ENCODE measurements around the gene RBM44. TPM values are rescaled to one million over a fixed set of nuclear protein-coding genes. Genes with fewer than 3 reads are reported as not detected.

RBM44 gene
- total RNA-seq, result 0.22 and 1.6 TPM in 2 replicates

GRCh38 chr2:237798236-237799059 is at the start of gene RBM44:
TSS of gene RBM44 (plus strand) at chr2:237798779. CDS start at chr2:237813610, 14,831 bp downstream.

GRCh38 chr2:237859533-237860272 is 61.1 kb downstream of the RBM44 start, which contains the start of gene RAMP1:
TSS of gene RAMP1 (plus strand) at chr2:237859623. CDS start at chr2:237859676, 53 bp downstream.

Small RNA genes within 50 kb of the gene (small RNA-seq; reads per million reads assigned to genes)
- gene RF00157, result not detected

Other genes starting within 250 kb of the RBM44 start
- not detected in 2 replicates for gene PRLH, start 232.2 kb upstream of the RBM44 start, total RNA-seq
- under 0.01 and 1.3 TPM in 2 replicates for gene RAB17, start 208.0 kb upstream of the RBM44 start, total RNA-seq
- gene LRRFIP1, start 171.2 kb upstream of the RBM44 start, total RNA-seq, result 127 and 146 TPM in 2 replicates
- 2.4 and 3.6 TPM in 2 replicates for gene RAMP1, start 60.8 kb downstream of the RBM44 start, total RNA-seq
- 17.3 and 65.0 TPM in 2 replicates for gene UBE2F, start 168.2 kb downstream of the RBM44 start, total RNA-seq